ENCODE measurements around the gene CMYA5. TPM values are rescaled to one million over a fixed set of nuclear protein-coding genes. Genes with fewer than 3 reads are reported as not detected.

Gene CMYA5
- total and polyA plus RNA-seq, 2 donors (not counting 3 experiments of a cell fraction or from before 2014, with no cell fraction given): 0.04 to 0.20 TPM

DNA sequence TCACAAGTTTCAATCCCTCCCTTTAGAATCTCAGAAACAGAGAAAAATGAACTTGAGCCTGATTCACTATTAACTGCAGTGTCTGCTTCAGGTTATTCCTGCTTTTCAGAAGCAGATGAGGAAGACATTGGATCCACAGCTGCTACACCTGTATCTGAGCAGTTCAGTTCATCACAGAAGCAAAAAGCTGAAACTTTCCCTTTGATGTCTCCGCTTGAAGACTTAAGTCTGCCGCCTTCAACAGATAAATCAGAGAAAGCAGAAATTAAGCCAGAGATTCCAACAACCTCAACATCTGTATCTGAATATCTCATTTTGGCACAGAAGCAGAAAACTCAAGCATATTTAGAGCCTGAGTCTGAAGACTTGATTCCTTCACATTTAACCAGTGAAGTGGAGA lies 42.1 kb downstream of the CMYA5 start:
- Histone ChIP-seq H3K9ac (replicated peaks; ENCODE audit: extremely low read depth, insufficient read depth, low read length) (no peak overlapping the region), H3K27ac (ENCODE audit: insufficient read depth, low read depth, low read length) (no peak overlapping the region), H3K27me3 (ENCODE audit: control insufficient read depth in 2 of 2, insufficient read depth in 2 of 2, low read length in 2 of 2) (peaks cover 0 to 2% of the 10 kb centered on the region in 2 experiments), H3K9me1 (replicated peaks; ENCODE audit: control insufficient read depth, extremely low read depth, insufficient read depth, low read length) (no peaks in the 10 kb centered on the region), H4K20me1 (replicated peaks; ENCODE audit: control insufficient read depth, extremely low read depth, insufficient read depth, low read length) (no peaks in the 10 kb centered on the region), H3K9me3 (replicated peaks; ENCODE audit: control insufficient read depth, insufficient read depth, low read length) (no peaks in the 10 kb centered on the region), H3K4me2 (ENCODE audit: insufficient read depth, low read length) (no peak overlapping the region), H3K4me1 (ENCODE audit: control insufficient read depth, extremely low read depth, insufficient read depth, low read length) (no peaks in the 10 kb centered on the region), H2AFZ (ENCODE audit: low read depth, low read length) (no peak overlapping the region), H3K79me2 (ENCODE audit: control insufficient read depth, insufficient read depth, low read length) (no peaks in the 10 kb centered on the region), H3K4me3 (replicated peaks in 1 of 3; ENCODE audit: insufficient read depth in 1 of 3, low read depth in 1 of 3, low read length in 3 of 3) (no peak overlapping the region), H3K36me3 (ENCODE audit: control insufficient read depth in 2 of 2, extremely low read depth in 1 of 2, insufficient read depth in 2 of 2, low read length in 2 of 2) (no peaks in the 10 kb centered on the region)
- TF ChIP-seq, protein P1, sequence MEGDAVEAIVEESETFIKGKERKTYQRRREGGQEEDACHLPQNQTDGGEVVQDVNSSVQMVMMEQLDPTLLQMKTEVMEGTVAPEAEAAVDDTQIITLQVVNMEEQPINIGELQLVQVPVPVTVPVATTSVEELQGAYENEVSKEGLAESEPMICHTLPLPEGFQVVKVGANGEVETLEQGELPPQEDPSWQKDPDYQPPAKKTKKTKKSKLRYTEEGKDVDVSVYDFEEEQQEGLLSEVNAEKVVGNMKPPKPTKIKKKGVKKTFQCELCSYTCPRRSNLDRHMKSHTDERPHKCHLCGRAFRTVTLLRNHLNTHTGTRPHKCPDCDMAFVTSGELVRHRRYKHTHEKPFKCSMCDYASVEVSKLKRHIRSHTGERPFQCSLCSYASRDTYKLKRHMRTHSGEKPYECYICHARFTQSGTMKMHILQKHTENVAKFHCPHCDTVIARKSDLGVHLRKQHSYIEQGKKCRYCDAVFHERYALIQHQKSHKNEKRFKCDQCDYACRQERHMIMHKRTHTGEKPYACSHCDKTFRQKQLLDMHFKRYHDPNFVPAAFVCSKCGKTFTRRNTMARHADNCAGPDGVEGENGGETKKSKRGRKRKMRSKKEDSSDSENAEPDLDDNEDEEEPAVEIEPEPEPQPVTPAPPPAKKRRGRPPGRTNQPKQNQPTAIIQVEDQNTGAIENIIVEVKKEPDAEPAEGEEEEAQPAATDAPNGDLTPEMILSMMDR (IDR thresholded peaks at IDR 0.05; ENCODE audit: extremely low read depth in 1 of 2, insufficient read depth in 1 of 2, low read depth in 1 of 2, low read length in 2 of 2): no peak
- no peak for TF ChIP-seq POLR2AphosphoS5 (IDR thresholded peaks at IDR 0.05; ENCODE audit: insufficient read depth, low read depth, low read length)
- TF ChIP-seq POLR2A (IDR thresholded peaks at IDR 0.05; ENCODE audit: low read depth, low read length): no peak
- TF ChIP-seq, protein P2, sequence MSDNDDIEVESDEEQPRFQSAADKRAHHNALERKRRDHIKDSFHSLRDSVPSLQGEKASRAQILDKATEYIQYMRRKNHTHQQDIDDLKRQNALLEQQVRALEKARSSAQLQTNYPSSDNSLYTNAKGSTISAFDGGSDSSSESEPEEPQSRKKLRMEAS (IDR thresholded peaks at IDR 0.05; ENCODE audit: insufficient read depth, insufficient read length): no peak
- no peak for TF ChIP-seq FOS (IDR thresholded peaks at IDR 0.05; ENCODE audit: borderline replicate concordance, insufficient read depth, low read length)
- TF ChIP-seq EZH2 (IDR thresholded peaks at IDR 0.05; ENCODE audit: borderline replicate concordance, low read depth, low read length, severe bottlenecking): no peak
- TF ChIP-seq JUN (IDR thresholded peaks at IDR 0.05; ENCODE audit: borderline replicate concordance, insufficient read depth, insufficient read length, low read depth): no peak
- no peak for TF ChIP-seq MYC (IDR thresholded peaks at IDR 0.05; ENCODE audit: low read depth, low read length)
- TF ChIP-seq GATA2 (IDR thresholded peaks at IDR 0.05; ENCODE audit: insufficient read depth, insufficient read length, low read depth, low read length): no peak
- FAIRE-seq: no peak
- dilution Hi-C loops (cut with MboI; ENCODE audit: extremely low pct_ligation_motif_present, low sequenced_read_pairs): no loop called here
- DNase-seq (ENCODE audit: low read depth, low spot score): no peak
- no TSS peak for BruUV-seq (replicated peaks)
- CTCF ChIA-PET: no interaction called here
- POLR2A ChIA-PET: no interaction called here
- intact Hi-C loops (cut with micrococcal nuclease): no loop called here

All from endothelial cell of umbilical vein (primary cell).